HEK293 (cell line): ENCODE data around the gene PIPOX.
A peak's percentile ranks its signal among the peaks of the same experiment; 100 is the strongest.

Experiments
- CTCF ChIA-PET: fragments of 350-600 bp; formaldehyde crosslinking; extraction: SDS; loops from one replicate; lab custom pipeline; 2021; ENCODE audit warnings: antibody characterized with exemption; lab: Yijun Ruan, JAX
- POLR2A ChIA-PET: fragments of 300-600 bp; formaldehyde crosslinking; extraction: SDS; loops from one replicate; lab custom pipeline; 2020; ENCODE audit warnings: antibody characterized with exemption, inconsistent platforms; lab: Yijun Ruan, JAX
- H3K27ac ChIP-seq: fragments of 200-500 bp; sonication (Bioruptor generic); 2 replicates; pipeline ENCODE4 v1.5.1; 2014; ENCODE audit warnings: low read depth, low read length, control low read depth, inconsistent platforms; ENCODE audit errors: extremely low read depth
- H3K36me3 ChIP-seq, 2 experiments: fragments of 200-500 bp in 1 of 2; sonication (Bioruptor generic) in 1 of 2; 1 replicate in 1 of 2; 2 replicates in 1 of 2; pipeline ENCODE4 v1.5.1; 2014 to 2017; ENCODE audit warnings: inconsistent platforms in 2 of 2, low read length in 2 of 2; ENCODE audit not compliant: control insufficient read depth in 2 of 2, insufficient read depth in 1 of 2
- H3K4me1 ChIP-seq: fragments of 200-500 bp; sonication (Bioruptor generic); 2 replicates; pipeline ENCODE4 v1.5.1; 2014; ENCODE audit warnings: mild to moderate bottlenecking, low read length, inconsistent platforms; ENCODE audit not compliant: control insufficient read depth, insufficient read depth
- H3K4me3 ChIP-seq: 2 replicates; pipeline ENCODE4 v1.5.1; 2011; ENCODE audit warnings: low read depth, mild to moderate bottlenecking, control low read depth, low read length, moderate library complexity
- H3K9me3 ChIP-seq: fragments of 200-500 bp; sonication (Bioruptor generic); 2 replicates; pipeline ENCODE4 v1.5.1; 2014; ENCODE audit warnings: low read depth, low read length, inconsistent platforms; ENCODE audit not compliant: control insufficient read depth, insufficient read depth
- GLI4 ChIP-seq: fragments of 450-650 bp; formaldehyde crosslinking; IDR thresholded peaks from 2 replicates; pipeline ENCODE4 v1.5.1; 2016; ENCODE audit warnings: missing biosample characterization, missing genetic modification characterization
- INSM2 ChIP-seq: fragments of 450-650 bp; formaldehyde crosslinking; IDR thresholded peaks from 2 replicates; pipeline ENCODE4 v1.5.1; 2016; ENCODE audit warnings: missing biosample characterization, missing genetic modification characterization
- KLF8 ChIP-seq: fragments of 450-650 bp; formaldehyde crosslinking; IDR thresholded peaks from 2 replicates; pipeline ENCODE4 v1.5.1; 2016; ENCODE audit warnings: missing biosample characterization, missing genetic modification characterization
- OVOL3 ChIP-seq: fragments of 450-650 bp; formaldehyde crosslinking; IDR thresholded peaks from 2 replicates; pipeline ENCODE4 v1.5.1; 2016; ENCODE audit warnings: missing biosample characterization, missing genetic modification characterization
- PATZ1 ChIP-seq: fragments of 450-650 bp; formaldehyde crosslinking; IDR thresholded peaks from 2 replicates; pipeline ENCODE4 v1.5.1; 2016; ENCODE audit warnings: missing biosample characterization, missing genetic modification characterization
- PRDM10 ChIP-seq: fragments of 450-650 bp; formaldehyde crosslinking; IDR thresholded peaks from 2 replicates; pipeline ENCODE4 v1.5.1; 2016; ENCODE audit warnings: missing biosample characterization, missing genetic modification characterization
- ZBTB17 ChIP-seq: fragments of 450-650 bp; formaldehyde crosslinking; IDR thresholded peaks from 2 replicates; pipeline ENCODE4 v1.5.1; 2016; ENCODE audit warnings: missing biosample characterization, missing genetic modification characterization
- ZFP41 ChIP-seq: fragments of 450-650 bp; formaldehyde crosslinking; IDR thresholded peaks from 2 replicates; pipeline ENCODE4 v1.5.1; 2016; ENCODE audit warnings: missing biosample characterization, missing genetic modification characterization, borderline replicate concordance
- ZNF121 ChIP-seq: fragments of 450-650 bp; formaldehyde crosslinking; IDR thresholded peaks from 2 replicates; pipeline ENCODE4 v1.5.1; 2016; ENCODE audit warnings: missing biosample characterization, missing genetic modification characterization
- ZNF169 ChIP-seq: fragments of 450-650 bp; formaldehyde crosslinking; IDR thresholded peaks from 2 replicates; pipeline ENCODE4 v1.5.1; 2016; ENCODE audit warnings: missing biosample characterization, missing genetic modification characterization
- ZNF23 ChIP-seq: fragments of 450-650 bp; formaldehyde crosslinking; IDR thresholded peaks from 2 replicates; pipeline ENCODE4 v1.5.1; 2016; ENCODE audit warnings: missing biosample characterization, missing genetic modification characterization, borderline replicate concordance
- ZNF302 ChIP-seq: fragments of 450-650 bp; formaldehyde crosslinking; IDR thresholded peaks from 2 replicates; pipeline ENCODE4 v1.5.1; 2016; ENCODE audit warnings: missing biosample characterization, missing genetic modification characterization, low read depth
- ZNF645 ChIP-seq: fragments of 450-650 bp; formaldehyde crosslinking; IDR thresholded peaks from 2 replicates; pipeline ENCODE4; 2016; ENCODE audit warnings: missing biosample characterization, missing genetic modification characterization
- ZSCAN16 ChIP-seq: fragments of 450-650 bp; formaldehyde crosslinking; IDR thresholded peaks from 2 replicates; pipeline ENCODE4 v1.5.1; 2016; ENCODE audit warnings: missing biosample characterization, missing genetic modification characterization
- ZSCAN18 ChIP-seq: fragments of 450-650 bp; formaldehyde crosslinking; IDR thresholded peaks from 2 replicates; pipeline ENCODE4 v1.5.1; 2016; ENCODE audit warnings: missing biosample characterization, missing genetic modification characterization

Gene PIPOX

GRCh38 chr17:29005936-29006511 lies 36.9 kb upstream of the PIPOX start, which contains the start of gene SEZ6 (continued):
- TF ChIP-seq INSM2 (tag by site-specific recombination) (no peak), ZSCAN18 (no peak), PRDM10 (tag by site-specific recombination) (peak; percentile 75), ZNF645 (tag by site-specific recombination) (no peak), ZNF302 (no peak), KLF8 (peak; percentile 66), ZNF121 (tag by site-specific recombination) (no peak), GLI4 (tag by site-specific recombination) (no peak), ZNF169 (tag by site-specific recombination) (no peak)

GRCh38 chr17:29007456-29007855 lies 35.5 kb upstream of the PIPOX start:
- TF ChIP-seq ZBTB17 (tag by site-specific recombination) (no peak), ZFP41 (no peak), ZNF23 (tag by site-specific recombination) (no peak), PRDM10 (tag by site-specific recombination) (no peak), ZSCAN16 (tag by site-specific recombination) (no peak), PATZ1 (no peak), ZNF169 (tag by site-specific recombination) (no peak), OVOL3 (tag by site-specific recombination) (no peak)
- TF ChIP-seq, all 188 proteins: peak for 0
- ChIA-PET POLR2A (no interaction called here), CTCF (interaction anchor here (0.6 to 2.9 kb wide), 4 partner anchors 104 to 110 kb away, joined by 3 to 10 read pairs (median 4); no protein-coding TSS in a partner anchor)
- no peak overlapping the region for H3K4me3 ChIP-seq
- 0 out of 2 replicates have a peak, but pooled peaks cover 4% of the 10 kb centered on the region for H3K4me1 ChIP-seq
- no peaks in the 10 kb centered on the region for H3K9me3 ChIP-seq
- H3K36me3 ChIP-seq, result no peaks in the 10 kb centered on the region
- no peak overlapping the region for H3K27ac ChIP-seq
